HG02642 (cell line): ENCODE data around the gene CHRM5.
"Not testable (repeated sequence)": the region's sequence is repeated elsewhere in the genome, so short reads cannot be mapped to it uniquely, and the experiment has no call there.

Source experiments
- ATAC-seq: cut with Tn5 transposase; IDR thresholded peaks from one replicate; pipeline ENCODE4 v1.9.1; 2021; ENCODE audit warnings: mild to moderate bottlenecking; ENCODE audit not compliant: unreplicated experiment, poor library complexity

CHRM5 gene

DNA sequence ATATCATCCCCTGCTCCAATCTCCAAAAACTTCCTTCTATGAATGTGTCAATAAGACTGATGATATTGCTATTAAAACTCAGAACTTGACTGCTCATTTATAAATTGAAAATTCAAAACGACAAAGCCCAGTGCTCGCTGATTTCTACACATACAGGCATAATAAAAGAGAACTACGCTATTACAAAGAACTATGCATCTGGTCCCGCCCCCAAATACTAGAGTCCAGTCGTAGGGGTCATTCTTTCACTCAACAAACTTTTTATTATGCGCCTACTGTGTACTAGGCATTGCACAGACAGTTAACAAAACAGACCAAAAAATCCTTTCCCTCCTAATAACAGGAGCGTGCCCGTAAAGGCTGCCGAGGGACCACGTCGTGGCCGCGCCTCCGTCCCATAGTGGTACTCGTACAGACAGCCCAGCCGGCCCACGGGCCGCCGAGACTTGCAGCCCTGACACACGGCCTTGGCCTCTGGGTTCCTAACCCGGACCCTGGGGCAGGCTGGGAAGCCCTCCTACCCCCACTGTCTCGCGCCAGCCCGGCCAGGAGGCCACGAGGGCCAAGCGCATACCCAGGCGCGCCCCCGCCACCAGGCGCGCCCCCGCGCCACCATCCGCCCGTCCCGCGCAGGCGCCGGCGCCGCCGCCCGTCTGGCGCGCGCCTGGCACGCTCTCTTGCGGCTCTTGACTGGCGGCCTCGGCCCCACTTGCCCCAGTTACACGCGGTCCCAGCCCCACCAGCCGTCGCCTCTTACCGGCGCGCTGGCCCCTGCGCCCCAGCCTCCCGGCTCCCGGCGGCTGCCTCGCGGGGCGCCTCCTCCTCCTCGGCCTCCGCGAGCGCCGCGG, 70.0 kb downstream of the CHRM5 start:
- peak; percentile 81 for ATAC-seq

DNA sequence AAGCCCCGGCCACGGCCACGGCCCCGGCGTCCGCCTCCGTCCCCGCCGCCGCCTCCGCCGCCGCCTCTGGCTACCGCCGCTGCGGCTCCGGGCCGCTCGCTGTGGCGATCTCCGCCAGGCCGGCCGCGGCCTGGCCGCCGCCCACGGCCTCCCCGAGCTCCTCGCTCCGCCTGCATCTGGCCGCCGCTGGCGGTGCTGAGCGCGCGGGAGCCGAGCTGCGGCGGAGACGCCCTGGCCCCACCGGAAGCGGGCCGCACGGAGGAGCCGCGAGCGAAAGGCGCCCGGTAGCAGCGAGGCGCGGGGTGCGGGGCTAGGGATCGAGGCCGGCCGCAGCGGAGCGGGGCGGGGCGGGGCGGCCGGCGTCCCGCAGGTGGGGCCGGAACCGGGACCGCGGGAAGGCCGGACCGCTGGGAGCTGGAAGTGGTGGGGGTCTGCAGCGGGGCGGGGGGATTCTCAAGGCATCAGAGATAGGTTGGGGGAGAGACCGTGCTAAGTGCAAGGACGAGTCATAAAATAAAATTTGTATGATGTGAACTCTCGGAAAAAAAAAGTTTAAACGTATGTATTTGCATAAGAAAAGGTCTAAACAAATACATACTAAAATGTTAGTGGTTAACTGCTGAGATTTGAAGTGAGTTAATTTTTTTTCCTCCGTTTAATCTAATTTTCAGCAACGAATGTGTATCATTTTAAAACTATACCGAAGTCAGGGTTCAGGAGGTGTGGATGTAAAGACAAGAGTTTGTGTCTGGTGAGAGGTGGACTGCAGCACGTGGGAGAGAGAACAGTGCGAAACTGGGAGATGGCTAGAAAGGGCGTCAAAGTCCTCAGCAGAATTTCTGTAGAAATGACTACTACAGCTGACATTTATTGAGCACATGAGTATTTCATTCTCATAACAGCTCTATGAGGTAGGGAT, 70.8 kb downstream of the CHRM5 start, which contains the start of gene AVEN:
Gene AVEN, minus strand, starts transcription at position 334 of the 919 bp plus-strand sequence. Its CDS starts 158 bp downstream, at position 176.
- ATAC-seq: peak; percentile 60

DNA sequence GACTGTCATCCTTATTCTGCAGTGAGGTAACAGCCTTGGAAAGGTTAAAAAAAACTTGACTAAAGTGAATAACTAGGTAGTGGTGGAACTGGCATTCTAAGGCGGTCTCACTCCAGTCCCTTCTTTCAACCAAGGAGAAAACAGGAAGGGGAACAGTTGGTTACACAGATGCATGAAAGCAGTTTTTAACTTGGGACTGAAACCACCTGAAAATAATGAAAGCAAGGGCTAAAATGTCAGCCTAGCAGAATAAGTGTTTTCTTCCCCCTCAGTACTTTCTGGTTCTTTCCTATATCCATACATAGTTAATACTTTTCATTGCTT, 71.5 kb downstream of the CHRM5 start:
- no peak for ATAC-seq

DNA sequence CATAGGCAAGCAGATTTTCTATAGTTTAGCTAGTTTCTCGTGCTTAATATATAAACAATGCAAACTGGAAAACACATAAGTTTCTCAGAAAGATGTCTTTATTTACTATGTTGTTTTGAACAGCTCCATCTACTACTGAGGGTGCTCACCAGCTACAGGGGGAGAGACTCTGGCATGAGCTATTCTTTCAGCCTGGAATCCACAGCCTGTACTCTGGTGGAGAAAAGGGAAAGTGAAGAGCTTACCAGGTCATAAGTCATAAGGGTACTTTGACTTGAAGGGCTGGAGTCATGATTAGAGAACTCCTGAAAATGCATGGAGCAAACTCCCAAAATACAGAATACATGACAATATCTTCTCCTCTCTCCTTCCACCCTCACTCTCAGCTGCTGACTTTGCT, 75.1 kb downstream of the CHRM5 start:
- ATAC-seq: no peak

DNA sequence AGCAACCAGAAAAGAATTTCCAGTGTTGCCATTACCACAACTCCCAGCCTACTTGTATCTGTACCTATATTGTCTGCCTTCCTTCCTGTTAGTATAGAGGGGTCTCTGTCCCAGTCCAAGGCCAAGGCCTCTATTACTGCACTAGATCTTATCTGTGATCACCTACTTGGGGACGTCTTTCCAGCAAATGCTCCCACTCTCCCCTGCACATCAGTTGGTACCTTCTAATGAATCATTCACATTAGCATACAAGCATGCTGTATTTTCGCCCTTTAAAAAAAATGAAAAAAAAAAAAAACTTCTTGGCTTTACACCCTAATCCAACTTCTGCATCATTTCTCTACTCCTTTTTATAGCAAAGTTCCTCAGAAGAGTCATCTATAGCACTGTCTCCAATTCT, 75.5 kb downstream of the CHRM5 start:
- no peak for ATAC-seq

GRCh38 chr15:34046471-34047145, 78.3 kb downstream of the CHRM5 start:
- ATAC-seq: no peak

DNA sequence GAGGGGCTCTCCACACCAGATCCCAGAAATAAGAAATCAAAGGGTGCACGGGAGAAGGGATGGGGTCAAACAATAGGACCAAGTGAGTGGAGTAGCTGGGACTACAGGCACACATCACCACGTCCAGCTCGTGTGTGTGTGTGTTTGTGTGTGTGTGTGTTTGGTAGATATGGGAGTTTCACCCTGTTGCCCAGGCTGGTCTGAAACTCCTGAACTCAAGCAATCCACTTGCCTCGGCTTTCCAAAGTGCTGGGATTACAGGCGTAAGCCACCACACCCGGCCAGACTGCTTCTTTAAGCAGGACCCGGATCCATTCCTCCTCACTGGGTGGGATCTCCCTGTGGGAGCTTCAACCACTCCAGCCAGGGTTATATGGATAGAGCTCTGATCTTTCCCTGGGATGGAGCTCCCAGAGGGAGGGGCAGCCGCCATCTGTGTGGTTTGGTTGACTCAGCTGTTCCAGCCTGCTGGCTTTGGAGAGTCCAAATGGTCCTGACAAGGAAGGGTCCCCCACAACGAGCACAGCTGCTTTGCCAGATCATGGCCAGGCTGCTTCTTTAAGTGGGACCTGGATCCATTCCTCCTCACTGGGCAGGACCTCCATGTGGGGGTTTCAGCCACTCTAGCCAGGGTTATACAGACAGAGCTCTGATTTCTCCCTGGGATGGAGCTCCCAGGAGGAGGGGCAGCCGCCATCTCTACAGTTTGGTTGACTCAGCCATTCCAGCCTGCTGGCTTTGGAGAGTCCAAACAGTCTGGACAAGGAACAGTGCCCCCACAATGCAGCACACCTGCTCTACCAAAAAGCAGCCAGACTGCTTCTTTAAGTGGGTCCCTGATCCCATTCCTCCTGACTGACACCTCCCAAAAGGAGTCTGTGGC, 79.8 kb downstream of the CHRM5 start:
- no peak for ATAC-seq

GRCh38 chr15:34049112-34049511, 80.8 kb downstream of the CHRM5 start:
- ATAC-seq: no peak

DNA sequence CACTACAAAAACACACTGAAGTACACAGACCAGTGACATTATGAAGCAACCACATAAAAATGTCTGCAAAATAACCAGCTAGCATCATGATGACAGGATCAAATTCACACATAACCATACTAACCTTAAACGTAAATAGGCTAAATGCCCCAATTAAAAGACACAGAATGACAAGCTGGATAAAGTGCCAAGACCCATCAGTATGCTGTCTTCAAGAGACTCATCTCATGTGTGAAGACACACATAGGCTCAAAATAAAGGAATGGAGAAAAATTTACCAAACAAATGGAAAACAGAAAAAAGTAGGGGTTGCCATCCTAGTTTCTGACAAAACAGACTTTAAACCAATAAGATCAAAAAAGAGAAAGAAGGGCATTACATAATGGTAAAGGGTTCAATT, 82.1 kb downstream of the CHRM5 start:
- ATAC-seq: not testable (repeated sequence)

DNA sequence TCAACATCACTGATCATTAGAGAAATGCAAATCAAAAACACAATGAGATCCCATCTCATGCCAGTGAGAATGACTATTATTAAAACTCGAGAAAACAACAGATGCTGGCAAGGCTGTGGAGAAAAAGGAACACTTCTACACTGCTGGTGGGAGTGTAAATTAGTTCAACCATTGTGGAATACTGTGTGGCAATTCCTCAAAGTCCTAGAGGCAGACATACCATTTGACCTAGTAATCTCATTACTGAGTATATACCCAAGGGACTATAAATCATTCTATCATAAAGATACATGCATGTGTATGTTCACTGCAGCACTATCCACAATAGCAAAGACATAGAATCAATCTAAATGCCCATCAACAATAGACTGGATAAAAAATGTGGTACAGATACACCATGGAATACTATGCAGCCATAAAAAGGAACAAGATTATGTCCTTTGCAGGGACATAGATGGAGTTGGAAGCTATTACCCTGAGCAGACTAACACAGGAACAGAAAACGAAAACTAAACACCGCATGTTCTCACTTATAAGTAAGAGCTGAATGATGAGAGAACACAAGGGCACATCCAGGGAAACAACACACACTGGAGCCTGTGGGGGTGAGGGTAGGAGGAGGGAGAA, 85.9 kb downstream of the CHRM5 start:
- no peak for ATAC-seq

DNA sequence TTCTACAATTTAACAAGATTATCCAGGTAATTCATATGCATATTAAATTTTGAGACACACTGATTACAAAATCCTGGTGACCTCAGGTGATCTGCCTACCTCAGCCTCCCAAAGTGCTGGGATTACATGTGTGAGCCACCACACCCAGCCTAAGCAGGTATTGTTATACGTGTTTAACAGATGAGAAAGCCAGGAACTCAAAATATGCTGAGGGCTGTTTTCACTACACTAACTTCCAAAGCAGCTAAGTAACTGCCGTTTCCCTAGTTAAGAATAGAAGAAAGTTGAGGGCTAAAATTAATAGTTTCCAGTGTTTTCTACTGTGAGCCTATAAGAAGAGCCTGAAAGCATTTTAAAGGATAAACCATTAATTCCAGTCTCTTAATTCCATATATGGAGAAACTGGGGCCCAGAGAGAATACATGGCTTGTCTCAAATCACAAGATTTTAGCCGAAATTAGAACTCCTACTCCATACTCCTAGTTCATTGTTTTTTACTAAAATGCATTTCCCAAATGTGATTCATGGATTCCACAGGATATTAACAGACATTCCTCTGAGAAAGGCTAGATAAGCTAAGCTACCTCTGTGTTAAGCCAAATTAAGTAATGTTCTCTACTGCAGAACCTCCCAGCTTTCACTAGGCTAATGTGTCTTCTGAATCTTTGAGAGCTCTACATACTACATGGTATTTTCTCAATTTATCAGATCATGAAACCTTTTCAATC, 87.7 kb downstream of the CHRM5 start:
- ATAC-seq: no peak

- no peak for ATAC-seq
These were observed 88.6 kb downstream of the CHRM5 start for GRCh38 chr15:34056911-34057310.

DNA sequence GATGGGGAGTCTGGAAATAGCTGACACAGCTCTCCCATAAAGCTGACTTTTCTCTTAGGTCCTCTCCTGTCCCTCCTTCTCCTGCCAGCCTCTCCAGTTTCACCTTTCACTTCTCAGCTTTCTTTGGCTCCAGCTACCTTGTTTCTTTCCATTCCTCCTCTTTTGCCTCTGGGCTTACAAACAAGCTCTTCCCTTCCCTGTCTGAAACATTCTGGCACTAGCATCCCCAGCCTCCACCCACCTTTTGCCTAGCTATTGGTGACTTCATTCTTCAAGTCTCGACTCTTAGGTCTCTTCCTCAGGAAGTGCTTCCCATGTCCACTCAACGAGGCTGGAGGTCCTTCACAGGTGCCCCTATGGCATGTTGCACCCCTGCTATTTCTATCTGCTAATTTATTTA, 91.2 kb downstream of the CHRM5 start:
- ATAC-seq: no peak

DNA sequence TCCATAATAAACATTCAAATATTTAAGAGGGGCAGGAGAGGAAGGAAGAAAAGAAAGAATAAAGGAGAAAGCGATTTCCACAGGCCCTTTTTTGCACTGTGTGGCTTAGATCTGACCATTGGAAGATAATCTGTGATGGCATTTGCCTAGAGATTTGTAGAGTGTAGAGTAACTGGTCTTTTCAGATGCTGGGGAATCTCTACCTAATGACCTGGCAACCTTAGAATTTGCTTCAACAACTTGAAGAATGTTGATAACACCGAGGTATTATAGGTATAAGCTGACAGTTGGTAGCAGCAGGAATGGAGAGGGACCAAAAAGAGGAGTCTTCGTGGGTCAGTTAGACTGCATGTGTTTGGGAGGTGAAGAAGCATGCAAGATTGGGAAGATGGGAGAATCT, 91.6 kb downstream of the CHRM5 start:
- ATAC-seq: no peak

GRCh38 chr15:34064438-34064837, 96.1 kb downstream of the CHRM5 start:
- no peak for ATAC-seq

- ATAC-seq: no peak
These were observed 97.0 kb downstream of the CHRM5 start for GRCh38 chr15:34065261-34065660.

GRCh38 chr15:34065941-34066340, 97.6 kb downstream of the CHRM5 start:
- no peak for ATAC-seq

GRCh38 chr15:34070003-34070402, 101.7 kb downstream of the CHRM5 start:
- ATAC-seq: no peak

DNA sequence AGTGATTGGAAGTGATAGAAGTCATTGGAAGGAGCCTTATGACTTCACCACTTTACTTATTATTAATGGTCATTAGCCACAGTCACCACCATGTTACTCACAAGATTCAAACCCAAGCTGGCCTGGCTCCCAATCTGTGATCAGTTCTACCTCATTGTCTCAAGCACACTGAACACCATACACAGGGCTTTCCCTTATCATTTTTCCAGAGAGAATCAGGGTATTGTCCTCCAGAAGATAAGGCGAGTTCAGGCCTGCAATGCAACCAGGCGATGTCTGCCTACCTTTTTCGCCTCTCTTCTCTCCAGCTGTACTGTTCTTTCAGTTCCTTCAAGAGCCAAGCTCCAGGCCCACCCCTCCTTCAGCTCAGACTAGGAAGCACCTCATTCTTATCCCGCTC, 108.5 kb downstream of the CHRM5 start:
- ATAC-seq: no peak
